Neural cell (in vitro differentiated cells): ENCODE results near the gene ASCL5.

Experiments
- EZH2 ChIP-seq: fragments of 200-600, 300-800 bp; shearing (Covaris generic), sonication (generic); IDR thresholded peaks from 2 replicates; pipeline ENCODE4 v1.6.1; 2014; ENCODE audit warnings: antibody characterized with exemption, low read length, borderline replicate concordance, mild to moderate bottlenecking; ENCODE audit not compliant: insufficient read depth, poor library complexity, severe bottlenecking
- POLR2AphosphoS5 ChIP-seq: IDR thresholded peaks from 2 replicates; pipeline ENCODE4 v1.6.1; 2012
- TF ChIP-seq, protein P1 (sequence below): fragments of 450-650 bp; IDR thresholded peaks from 2 replicates; pipeline ENCODE4 v1.5.1; 2014; ENCODE audit warnings: antibody characterized with exemption, mild to moderate bottlenecking, moderate library complexity; ENCODE audit not compliant: poor library complexity, severe bottlenecking
- TF ChIP-seq, protein P2 (sequence below): IDR thresholded peaks from 2 replicates; pipeline ENCODE4 v1.6.1; 2012; ENCODE audit warnings: borderline replicate concordance

DNA sequence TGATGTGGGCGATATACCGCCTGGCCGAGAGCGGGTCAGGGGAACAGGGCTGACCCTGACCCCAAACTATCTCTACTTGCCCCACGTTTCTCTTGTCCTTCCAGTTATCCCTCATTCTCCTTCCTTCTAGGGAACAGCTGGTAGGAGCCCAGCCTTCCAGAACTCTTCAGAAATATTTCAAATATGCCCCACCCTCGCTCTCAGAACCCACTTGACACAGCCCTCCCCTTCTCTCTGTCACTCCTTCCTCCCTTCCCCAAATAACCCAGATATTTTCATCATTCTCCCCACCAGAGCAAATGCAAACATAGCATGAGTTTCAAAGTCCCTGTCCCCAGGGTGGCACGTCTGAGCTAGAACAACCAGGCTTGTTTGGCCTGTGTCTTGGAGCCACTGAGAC lies 15.8 kb downstream of the ASCL5 start:
- TF ChIP-seq, protein P1, sequence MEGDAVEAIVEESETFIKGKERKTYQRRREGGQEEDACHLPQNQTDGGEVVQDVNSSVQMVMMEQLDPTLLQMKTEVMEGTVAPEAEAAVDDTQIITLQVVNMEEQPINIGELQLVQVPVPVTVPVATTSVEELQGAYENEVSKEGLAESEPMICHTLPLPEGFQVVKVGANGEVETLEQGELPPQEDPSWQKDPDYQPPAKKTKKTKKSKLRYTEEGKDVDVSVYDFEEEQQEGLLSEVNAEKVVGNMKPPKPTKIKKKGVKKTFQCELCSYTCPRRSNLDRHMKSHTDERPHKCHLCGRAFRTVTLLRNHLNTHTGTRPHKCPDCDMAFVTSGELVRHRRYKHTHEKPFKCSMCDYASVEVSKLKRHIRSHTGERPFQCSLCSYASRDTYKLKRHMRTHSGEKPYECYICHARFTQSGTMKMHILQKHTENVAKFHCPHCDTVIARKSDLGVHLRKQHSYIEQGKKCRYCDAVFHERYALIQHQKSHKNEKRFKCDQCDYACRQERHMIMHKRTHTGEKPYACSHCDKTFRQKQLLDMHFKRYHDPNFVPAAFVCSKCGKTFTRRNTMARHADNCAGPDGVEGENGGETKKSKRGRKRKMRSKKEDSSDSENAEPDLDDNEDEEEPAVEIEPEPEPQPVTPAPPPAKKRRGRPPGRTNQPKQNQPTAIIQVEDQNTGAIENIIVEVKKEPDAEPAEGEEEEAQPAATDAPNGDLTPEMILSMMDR, result no peak
- TF ChIP-seq EZH2, result no peak
- TF ChIP-seq, protein P2, sequence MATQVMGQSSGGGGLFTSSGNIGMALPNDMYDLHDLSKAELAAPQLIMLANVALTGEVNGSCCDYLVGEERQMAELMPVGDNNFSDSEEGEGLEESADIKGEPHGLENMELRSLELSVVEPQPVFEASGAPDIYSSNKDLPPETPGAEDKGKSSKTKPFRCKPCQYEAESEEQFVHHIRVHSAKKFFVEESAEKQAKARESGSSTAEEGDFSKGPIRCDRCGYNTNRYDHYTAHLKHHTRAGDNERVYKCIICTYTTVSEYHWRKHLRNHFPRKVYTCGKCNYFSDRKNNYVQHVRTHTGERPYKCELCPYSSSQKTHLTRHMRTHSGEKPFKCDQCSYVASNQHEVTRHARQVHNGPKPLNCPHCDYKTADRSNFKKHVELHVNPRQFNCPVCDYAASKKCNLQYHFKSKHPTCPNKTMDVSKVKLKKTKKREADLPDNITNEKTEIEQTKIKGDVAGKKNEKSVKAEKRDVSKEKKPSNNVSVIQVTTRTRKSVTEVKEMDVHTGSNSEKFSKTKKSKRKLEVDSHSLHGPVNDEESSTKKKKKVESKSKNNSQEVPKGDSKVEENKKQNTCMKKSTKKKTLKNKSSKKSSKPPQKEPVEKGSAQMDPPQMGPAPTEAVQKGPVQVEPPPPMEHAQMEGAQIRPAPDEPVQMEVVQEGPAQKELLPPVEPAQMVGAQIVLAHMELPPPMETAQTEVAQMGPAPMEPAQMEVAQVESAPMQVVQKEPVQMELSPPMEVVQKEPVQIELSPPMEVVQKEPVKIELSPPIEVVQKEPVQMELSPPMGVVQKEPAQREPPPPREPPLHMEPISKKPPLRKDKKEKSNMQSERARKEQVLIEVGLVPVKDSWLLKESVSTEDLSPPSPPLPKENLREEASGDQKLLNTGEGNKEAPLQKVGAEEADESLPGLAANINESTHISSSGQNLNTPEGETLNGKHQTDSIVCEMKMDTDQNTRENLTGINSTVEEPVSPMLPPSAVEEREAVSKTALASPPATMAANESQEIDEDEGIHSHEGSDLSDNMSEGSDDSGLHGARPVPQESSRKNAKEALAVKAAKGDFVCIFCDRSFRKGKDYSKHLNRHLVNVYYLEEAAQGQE, result no peak
- no peak for TF ChIP-seq POLR2AphosphoS5
